GM18499 (cell line): ENCODE data around the gene RAB11FIP4.

Experiments
- ATAC-seq: cut with Tn5 transposase; IDR thresholded peaks from one replicate; pipeline ENCODE4 v1.9.1; 2021; ENCODE audit warnings: moderate number of reproducible peaks; ENCODE audit not compliant: insufficient read depth, unreplicated experiment

The RAB11FIP4 gene

DNA sequence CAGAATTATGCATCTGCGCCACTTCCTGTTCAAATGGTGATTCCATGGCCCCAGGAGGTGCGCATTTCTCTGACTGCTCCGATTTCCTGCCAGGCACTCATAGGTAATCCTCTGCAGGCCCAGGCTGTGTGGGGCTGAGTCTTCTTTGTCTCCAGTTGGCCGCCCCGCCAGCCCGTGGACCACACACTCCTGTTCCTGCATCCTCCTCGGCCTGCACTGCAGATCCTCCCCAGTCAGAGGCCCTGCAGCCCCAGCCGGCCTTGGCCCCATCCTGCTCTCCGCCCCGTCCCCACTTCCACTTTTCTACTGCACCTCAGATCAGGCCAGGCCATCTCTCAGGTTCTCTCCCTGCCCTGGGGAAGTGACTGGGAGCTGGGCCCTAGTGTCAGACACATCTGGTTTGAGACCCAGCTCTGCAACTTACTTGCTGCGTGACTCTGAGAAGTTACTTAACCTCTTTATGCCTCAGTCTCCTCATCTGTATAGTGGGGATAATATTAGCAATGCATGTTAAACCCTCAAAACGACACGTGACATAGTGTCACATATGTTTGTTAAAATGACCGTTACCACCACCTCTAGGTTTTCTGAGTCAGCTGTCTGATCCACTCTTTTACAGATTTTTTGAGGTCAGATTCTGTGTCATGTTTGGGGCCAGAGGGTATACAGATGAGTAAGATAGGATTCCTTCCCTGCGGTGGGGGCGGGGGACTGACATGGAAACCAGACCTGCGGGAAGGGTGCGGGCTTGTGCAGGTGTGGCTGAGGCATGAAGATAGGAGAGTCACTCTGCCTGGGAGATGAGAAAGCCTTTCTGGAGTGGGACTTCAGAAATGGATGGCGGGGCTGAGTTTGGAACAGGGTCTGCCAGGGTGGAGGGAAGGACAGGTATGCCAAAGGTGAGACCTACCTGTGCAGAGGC, 12.8 kb downstream of the RAB11FIP4 start:
- ATAC-seq, result no peak

DNA sequence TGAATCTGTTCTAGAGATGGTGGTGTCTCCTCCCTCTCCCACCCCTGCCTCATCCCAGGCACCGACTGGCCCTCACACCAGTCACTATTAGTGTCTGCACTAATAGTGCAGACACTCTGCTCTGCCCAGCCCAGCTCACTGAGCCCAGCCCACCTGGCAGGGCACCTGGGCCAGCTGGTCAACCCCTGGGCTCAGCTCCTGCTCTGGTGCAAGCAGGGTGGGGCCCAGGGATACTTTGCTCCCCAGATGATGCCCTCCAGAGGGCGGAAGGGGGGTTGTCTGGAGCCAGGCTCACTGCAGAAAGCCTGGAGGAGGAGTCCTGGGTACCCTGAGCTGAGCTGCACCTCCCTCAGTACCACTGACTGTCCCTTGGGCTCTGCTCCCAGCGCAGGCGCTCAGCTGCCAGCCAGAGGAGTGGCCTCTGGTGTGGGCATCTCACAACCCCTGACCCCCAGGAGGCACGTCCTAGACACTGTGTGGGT, 14.5 kb downstream of the RAB11FIP4 start:
- ATAC-seq, result no peak

DNA sequence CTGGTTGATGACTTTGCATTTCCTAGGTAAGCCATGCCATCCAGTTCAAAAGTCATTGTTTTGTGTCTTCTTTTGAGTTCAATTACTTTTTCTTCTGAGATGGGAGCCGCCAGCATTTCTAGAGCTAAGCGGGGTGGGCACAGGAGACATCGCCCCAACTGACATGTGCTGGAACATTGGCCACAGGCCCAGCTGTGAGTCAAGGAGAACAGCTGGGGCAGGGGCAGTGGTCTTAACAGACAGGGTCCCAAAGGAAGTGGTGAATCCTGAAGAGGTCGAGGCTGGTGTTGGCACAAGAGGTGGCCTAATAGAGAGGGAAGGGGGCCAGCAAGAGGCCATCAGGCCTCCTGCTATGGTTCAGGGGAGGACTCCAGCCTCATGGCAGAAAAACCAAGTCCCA, 17.1 kb downstream of the RAB11FIP4 start:
- ATAC-seq, result no peak

DNA sequence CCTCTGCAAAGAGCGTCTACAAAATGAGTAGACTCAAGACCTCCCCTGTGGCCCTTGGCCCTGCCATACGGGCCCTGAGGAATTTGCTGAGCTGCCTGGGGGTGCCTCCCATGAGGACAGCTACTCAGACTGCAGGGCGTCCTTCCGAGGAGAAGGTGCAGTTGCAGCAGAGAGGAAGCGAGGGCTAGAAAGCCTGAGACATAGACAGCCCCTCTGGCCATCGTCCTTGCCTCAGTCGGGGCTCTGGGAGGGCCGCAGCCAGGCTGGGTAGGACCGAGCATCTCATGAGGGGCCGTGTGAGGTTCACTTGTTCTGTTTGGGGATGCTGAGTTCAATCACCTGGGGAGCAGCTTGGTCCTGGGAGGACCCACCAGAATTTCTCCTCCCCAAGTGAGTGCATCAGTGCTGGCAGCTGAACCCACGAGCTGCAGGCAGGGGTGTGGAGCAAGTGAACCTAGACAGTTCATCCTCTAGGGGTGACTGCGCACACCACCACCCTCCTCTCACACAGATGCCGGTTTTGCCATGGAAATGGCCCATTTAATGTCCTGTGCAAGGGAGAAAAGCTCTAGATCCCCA, 20.3 kb downstream of the RAB11FIP4 start:
- no peak for ATAC-seq

DNA sequence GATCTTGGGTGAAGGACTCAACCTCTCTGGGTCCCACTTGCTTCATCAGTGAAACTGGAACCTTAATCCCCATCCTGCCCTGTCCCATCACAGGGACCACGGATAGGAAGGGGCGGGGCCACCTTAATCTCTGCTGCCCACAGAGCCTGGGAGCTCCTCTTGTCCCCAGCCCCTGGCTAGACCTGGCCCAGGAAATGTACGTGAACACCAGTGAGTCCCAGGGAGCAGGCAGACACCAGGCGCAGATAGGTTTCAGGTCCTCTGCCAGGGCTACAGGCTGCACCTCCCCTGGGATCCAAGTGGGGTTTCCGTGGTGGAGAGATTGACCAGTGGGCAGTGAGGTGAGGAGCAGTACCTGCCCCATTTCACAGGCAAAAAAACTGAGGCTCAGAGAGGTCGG, 21.0 kb downstream of the RAB11FIP4 start:
- ATAC-seq, result no peak

DNA sequence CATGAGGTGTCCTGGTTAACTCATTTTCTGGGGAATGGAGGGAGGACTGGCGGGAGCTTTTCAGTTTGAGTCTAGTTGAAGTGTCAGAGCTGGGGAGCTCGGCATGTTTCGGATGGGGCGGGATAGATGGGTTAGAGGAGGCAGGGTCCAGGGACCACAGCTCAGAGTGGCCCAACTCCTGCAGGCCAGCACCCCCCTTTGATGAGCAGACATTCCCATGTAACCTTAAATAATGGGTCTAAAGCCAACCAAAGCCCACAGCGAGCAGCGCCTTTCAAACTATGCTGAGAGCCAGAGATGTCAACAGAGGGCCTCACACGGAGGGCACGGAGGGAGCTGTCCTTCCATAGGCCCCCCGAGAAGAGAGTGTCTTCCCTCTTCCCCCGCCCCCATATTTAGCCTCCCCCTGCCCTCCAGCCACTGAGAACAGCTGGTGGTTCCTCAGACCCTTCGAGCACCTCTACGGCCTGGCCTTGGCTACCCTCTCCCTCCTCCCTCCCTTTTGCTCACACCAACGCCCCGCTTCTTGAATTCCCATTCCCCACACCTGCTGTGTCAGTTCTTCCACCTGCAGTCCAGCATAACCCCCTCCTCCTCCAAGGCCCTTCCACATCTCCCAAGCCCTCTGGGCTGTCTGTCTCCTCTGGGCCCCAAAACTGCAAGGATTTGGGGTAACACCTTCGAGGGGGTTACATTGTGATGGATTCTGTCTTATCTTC, 21.8 kb downstream of the RAB11FIP4 start:
- ATAC-seq, result no peak

DNA sequence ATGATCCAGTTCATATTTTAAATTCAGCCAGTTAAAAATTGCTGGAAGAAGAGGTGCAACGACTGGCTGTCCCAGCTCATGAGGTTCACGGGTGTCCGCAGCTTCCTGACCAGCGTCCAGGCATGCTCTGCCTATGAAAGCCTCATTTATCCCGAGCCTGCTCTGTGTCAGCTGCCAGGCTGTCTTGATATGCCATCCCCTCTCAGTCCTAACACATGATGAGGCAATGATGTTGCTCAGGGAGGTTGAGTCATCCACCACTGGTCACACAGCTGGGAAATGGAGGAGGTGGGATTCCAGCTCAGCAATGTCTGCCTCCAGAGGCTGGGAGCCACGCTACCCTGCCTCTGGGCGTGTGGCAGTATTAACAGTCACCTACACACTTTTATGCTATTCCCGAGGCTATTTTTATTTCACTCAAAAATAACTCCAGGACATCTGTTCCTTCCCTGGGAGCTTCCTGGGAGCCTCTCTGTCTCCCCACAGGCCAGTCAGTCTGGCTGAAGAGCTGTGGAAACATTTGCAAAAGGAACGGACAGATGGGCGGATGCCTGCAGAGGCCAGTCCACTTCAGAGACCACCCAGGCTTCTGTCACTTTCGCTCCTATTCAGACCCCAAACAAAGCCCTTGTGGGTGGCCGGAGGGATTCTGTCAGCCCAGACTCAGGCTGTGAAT, 22.5 kb downstream of the RAB11FIP4 start:
- ATAC-seq, result no peak

DNA sequence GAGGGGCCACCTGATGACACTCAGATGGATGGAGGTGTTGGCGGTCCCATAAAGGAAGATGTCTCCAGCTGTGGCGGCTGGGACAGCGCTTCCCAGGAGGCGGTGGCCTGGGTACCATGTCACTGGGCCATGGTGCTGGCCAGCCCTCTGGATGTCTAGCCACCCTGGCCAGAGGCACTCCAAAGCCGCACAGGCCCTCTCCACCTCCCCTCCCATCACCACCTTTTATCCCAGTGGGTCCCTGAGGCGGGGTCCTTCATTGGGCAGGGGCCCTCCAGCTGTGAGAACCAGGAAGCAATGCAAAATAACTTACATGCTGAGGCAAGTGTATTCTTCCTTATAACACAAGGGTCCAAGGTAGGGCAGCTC, 23.1 kb downstream of the RAB11FIP4 start:
- ATAC-seq, result no peak

DNA sequence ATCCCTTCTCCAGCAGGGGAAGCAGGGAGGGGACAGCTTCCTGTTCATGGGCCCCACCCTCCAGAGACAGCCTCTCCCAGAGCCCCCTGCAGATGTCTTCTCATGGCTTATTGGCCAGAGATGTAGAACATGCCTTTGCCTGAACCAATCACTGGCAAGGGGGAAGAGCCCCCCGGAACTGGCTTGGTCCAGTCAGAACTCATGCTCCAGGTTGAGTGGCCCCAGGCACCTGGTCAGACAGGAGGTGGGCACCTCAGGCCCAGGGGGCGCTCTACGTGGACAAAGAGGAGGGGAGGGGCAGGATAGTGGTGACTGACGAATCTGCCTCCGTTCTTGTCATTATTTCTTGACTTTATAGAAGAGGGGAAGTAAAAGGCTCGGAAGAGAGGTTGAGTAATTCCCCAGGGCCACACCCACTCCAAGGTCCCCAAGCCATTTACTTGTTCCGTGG, 23.6 kb downstream of the RAB11FIP4 start:
- no peak for ATAC-seq

DNA sequence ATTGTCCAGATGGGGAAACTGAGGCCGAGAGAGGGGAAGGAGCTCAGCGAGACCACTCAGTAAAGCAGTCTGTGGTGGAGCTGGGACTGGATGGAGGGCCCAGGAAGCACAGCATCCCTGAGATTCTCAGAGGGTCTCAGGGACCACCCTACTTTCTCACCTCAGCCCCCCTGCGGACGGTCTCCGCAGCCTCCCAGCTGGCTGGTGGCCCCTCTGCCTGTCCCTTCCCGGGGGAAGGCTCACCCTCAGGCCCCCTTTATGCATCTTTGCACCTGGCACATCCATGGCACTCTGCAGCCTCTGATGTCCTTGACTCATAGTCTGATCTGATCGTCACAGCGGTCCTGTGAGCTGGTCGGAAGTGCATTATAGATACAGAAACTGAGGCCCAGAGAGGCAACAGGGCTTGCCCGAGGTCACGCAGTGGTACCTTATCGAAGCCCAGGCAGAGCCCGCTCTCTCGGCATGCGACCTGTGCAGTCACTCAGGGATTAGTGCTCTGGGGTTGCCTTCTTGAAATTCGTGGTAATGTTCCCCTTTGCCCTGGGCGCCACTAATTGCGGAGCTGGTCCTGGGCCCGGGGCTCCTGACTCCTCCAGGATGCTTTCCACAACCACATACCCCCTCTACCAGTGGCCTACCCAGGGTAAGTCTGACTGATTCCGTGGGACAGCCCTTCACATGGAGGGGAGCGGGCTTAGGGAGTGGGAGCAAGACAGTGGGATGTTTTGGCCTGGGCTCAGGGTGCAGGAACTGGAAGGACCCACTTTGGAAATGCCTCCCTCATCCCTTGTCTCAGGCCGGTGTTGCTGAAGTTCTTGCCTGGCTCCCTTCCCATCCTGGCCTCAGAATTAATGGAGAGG, 24.4 kb downstream of the RAB11FIP4 start:
- no peak for ATAC-seq

DNA sequence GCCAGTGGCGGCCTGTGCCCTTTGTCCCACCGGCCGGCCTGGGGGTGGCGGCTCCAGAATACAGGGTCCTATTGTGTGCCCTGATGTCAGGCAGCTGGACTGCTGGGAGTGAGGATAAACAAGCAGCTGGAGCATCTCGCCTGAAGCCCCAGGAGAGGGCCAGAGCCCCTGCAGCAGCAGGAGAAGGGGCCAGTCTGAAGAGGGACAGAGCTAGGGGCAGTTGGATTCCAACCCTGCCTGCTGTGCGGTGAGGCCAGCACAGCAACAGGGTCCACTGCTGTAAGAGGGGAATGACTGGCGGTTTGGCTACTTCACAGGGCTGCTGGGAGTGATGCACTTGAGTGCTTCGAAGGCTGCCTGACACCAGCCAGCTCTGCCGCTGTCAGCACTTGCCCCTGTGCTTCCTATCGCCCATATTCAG, 25.0 kb downstream of the RAB11FIP4 start:
- ATAC-seq, result no peak

DNA sequence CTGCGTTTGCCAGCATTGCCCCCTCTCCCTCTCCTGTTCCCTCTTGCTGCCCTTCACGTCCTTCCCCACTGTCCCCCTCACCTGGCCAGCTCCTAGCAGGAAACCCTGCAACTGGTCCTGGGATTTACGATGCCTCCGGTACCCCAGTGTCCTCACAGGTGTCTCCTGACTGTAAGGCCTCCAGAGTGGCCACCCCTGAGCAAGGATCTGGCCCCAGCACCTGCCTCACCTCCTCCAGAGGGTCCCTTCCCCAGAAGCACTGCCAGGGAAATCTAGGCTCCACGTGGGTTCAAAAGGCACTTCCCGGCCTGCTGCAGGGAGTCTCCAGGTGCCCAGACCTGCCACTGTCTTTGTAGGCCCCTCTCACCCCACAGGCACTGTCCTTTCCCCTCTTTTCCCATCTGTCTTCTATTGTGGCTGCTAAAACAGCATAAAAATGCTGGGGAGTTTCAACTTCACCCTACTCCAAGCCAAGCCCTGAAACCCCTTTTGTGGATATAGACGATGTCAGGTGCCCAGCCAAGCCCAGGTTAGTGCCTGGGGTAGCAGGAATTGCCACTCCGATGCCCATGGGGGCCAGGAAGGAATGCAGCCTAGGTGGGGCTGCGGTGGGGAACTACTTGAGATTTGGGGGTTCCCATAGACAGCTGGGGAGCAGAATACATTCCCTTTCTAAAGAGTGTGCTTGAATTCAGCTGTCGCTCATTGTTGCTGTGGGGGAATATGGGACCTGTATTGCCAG, 25.7 kb downstream of the RAB11FIP4 start:
- no peak for ATAC-seq

DNA sequence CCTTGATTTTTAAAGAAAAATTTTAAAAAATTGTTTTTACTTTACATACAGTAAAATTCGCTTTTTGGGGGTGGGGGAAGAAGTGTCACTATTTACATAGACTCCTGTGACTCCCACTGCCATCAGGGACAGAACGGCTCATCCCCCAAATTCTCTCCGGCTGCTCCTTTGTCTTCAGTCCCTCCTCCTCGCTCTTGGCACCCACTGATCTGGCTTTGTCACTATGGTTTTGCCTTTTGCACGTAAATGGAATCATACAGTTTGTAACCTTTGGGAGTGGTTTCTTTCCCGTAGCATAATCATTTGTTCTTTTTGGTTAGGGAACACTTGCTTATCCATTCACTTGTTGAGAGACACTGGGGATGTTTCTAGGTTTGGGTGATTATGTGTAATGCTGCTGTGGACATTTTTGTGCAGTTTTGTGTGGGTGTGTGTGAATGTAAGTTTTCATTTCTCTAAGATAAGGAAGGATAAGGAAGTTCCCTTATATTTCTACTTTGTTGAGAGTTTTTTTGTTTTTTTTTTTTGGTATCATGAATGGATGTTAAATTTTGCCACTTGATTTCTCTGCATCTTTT, 27.4 kb downstream of the RAB11FIP4 start:
- ATAC-seq, result no peak

DNA sequence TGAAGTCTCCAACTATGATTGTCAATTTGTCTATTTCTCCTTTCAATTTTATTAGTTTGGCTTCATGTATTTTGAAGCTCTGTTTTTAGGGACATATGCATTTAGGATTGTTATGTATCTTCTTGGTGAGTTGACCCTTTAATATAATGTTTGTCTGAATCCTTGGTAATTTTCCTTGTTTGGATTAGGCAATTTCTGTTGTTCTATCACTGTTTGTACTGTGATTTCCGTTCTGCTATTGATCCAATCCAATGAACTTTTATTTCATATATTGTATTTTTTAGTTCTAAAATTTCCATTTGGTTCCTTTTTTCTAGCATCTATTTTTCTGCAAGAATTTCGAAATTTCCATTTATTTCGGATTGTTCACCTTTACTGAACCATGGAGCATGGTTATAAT, 31.0 kb downstream of the RAB11FIP4 start:
- ATAC-seq, result no peak

DNA sequence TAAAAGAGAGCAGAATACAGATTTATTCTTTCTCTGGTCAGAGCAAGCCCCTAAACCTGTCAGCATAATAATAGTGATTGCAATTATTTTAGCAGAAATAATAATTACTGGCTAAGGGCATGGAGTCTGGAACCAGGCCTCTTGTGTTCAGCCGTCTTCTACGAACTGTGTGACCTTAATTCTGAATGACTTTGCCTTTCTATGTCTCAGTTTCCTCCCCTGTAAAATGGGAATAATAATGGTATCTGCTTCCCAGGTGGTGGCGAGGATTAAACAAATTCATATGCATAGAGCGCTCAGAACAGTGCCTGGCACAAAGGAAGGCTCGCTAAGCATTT, 33.4 kb downstream of the RAB11FIP4 start:
- ATAC-seq, result no peak

DNA sequence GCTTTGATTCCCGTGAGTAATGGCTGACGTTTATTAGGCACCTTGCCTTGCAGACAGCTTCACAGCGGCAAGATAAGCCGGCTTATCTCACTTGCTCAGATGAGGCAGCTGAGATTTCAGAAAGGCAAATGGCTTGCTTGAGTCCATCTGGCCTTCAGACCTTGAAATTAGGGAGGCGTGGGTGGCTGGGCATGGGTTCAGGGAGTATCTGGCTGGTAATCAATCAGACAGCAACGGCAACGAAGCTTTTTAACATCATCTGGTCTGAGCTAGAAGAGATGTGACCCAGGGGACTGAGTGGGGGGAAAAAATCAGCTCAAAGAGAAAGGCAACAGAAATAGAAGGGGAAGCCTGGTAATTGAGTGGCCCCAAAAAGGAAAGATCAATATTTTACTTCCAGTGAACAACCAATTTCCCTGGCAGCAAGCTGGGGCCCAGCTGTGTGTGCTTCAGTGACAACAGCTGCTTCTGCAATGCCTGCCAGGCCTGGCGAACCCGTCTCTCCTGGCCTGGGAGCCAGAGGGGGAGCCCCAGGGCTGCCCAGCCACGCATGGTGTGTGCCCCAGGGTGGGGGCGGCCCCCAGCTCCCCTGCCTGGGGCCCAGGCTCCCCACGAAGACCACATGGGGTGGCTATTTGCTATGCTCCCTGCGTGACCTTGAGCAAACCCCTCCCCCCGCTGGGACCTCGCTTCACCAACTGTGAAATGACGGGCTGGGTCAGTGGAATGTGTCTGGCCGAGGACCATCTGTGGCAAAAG, 34.0 kb downstream of the RAB11FIP4 start:
- no peak for ATAC-seq

DNA sequence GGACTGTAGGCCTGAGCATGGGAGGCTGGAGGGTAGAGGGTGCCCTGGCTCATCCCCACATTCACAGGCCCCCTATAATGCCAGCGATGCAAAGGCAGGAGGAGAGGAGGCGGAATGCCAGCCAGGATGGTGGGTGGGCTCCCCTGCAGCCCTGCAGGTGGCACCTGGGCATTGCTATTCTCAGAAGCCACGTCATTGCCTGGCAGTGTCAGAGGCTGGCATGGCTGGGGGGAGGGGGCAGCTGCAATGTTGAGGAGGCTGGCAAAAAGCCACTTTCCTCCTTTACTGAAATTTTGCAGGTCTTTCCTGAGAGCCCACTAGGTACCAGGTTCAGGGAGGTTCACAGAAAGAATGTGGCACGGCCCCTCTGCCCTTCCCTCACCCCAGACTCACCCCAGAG, 36.2 kb downstream of the RAB11FIP4 start:
- no peak for ATAC-seq

DNA sequence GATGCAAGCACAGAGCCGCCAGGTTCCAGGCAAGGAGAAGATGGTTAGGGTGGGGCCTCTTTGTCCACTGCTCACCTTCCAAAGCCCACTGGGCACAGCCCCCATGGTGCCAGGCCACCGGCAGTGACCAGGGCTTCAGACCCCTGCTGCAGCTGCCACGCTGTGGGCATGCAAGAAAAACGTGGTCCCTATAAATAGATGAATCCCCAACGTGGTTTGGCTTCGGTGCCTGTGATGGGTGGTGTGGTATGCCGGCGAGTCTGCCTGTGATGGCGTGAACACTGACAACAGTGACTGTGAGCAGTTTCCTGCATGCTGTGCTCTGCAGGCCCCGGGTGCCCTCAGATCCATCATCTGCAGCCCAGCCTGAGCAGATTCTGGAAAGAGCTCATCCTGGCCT, 36.6 kb downstream of the RAB11FIP4 start:
- ATAC-seq, result no peak
